ENCODE results near the gene AHI1. TPM values are rescaled to one million over a fixed set of nuclear protein-coding genes. Genes with fewer than 3 reads are reported as not detected.
A peak's percentile ranks its signal among the peaks of the same experiment; 100 is the strongest.

The AHI1 gene
- total RNA-seq, 3 donors from 2014 or later (not counting 1 experiment from before 2014, with no cell fraction given): 24.0 to 40.3 (median 32.4) TPM

GRCh38 chr6:135451617-135452190, 45.8 kb downstream of the AHI1 start:
- Histone ChIP-seq H3K36me3 (ENCODE audit: control insufficient read depth, insufficient read depth, low read length) (no peaks in the 10 kb centered on the region), H3K27ac (ENCODE audit: low read length) (no peak overlapping the region), H3K4me1 (ENCODE audit: control insufficient read depth, insufficient read depth, low read length) (no peaks in the 10 kb centered on the region), H3K4me3 (ENCODE audit: low read length) (no peak overlapping the region), H3K9me3 (ENCODE audit: control insufficient read depth, insufficient read depth, low read length) (no peaks in the 10 kb centered on the region), H3K27me3 (ENCODE audit: control insufficient read depth, insufficient read depth, low read length) (no peaks in the 10 kb centered on the region)
- TF ChIP-seq CTCF (IDR thresholded peaks at IDR 0.05): peak; percentile 80
- Mint-ChIP-seq H3K27ac (no peak overlapping the region), H3K36me3 (no peaks in the 10 kb centered on the region), H3K4me3 (no peak overlapping the region), H3K4me1 (no peaks in the 10 kb centered on the region), H3K27me3 (ENCODE audit: low read depth in 2 of 2) (no peaks in the 10 kb centered on the region), H3K9me3 (no peaks in the 10 kb centered on the region)
- ATAC-seq (peak; percentile 49 to 60 (median 52)), DNase-seq (peak in 1 of 2 donors; percentile 68)
- WGBS (ENCODE audit: insufficient coverage): 22% methylated on average over 2 of the region's 2 CpGs
- intact Hi-C loops (cut with micrococcal nuclease): loop anchor here (1.0 to 2.0 kb wide), 3 partner anchors 457 to 866 kb away; no protein-coding TSS in a partner anchor

- ATAC-seq: no peak
- DNase-seq: no peak
- H3K9me3 ChIP-seq (ENCODE audit: control insufficient read depth, insufficient read depth, low read length): no peaks in the 10 kb centered on the region
- no peaks in the 10 kb centered on the region for H3K9me3 Mint-ChIP-seq
- 62% methylated on average over 4 of the region's 5 CpGs for WGBS (ENCODE audit: insufficient coverage)
- no peaks in the 10 kb centered on the region for H3K27me3 Mint-ChIP-seq (ENCODE audit: low read depth in 2 of 2)
- no peak for TF ChIP-seq CTCF (IDR thresholded peaks at IDR 0.05)
- H3K4me1 ChIP-seq (ENCODE audit: control insufficient read depth, insufficient read depth, low read length): no peaks in the 10 kb centered on the region
- H3K36me3 ChIP-seq (ENCODE audit: control insufficient read depth, insufficient read depth, low read length): no peaks in the 10 kb centered on the region
- no peaks in the 10 kb centered on the region for H3K27me3 ChIP-seq (ENCODE audit: control insufficient read depth, insufficient read depth, low read length)
- H3K4me1 Mint-ChIP-seq: no peaks in the 10 kb centered on the region
- no peak overlapping the region for H3K4me3 Mint-ChIP-seq
- no peak overlapping the region for H3K4me3 ChIP-seq (ENCODE audit: low read length)
- intact Hi-C loops (cut with micrococcal nuclease): no loop called here
- H3K36me3 Mint-ChIP-seq: no peaks in the 10 kb centered on the region
- no peak overlapping the region for H3K27ac Mint-ChIP-seq
- H3K27ac ChIP-seq (ENCODE audit: low read length): no peak overlapping the region
Measured at GRCh38 chr6:135449246-135449645, 48.3 kb downstream of the AHI1 start.

DNA sequence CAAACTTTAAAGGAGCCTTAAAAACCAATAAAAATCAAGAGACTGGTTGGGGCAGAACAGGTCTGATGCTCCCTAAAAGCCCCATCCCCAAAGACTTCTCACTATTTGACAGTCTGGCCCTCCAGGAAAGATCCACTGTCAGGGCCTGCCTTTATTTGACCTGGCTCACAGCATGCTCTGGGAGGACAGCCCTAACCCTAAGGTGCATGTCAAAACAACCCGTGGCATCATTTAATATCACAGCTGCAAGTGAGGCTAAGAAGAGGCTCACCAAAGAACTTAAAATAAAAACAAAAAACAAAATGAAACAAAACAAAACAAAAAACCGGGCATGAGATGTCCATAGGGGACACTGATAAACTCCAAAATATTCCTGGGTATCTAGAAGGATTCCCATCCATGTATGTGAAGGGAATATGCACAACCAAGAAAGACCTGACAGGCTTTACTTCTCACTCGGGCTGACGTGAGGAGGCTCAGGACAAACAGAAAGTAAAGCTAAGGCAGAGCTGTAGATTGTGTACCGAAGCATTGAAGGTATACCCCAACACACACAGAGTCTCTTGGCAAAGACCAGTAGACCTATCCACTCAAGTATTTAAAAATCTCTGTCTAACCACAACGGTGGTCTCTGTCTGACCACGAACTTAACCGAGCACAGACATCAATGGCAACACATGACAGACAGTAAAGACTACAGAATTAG, 57.3 kb downstream of the AHI1 start:
- 20% methylated on average over 8 of the region's 8 CpGs for WGBS (ENCODE audit: insufficient coverage)
- H3K4me1 ChIP-seq (ENCODE audit: control insufficient read depth, insufficient read depth, low read length): peaks cover 3% of the 10 kb centered on the region
- peak in 1 of 2 donors; percentile 34 for DNase-seq
- ATAC-seq: peak; percentile 78 to 84 (median 79)
- no peaks in the 10 kb centered on the region for H3K36me3 ChIP-seq (ENCODE audit: control insufficient read depth, insufficient read depth, low read length)
- Mint-ChIP-seq H3K36me3 (no peaks in the 10 kb centered on the region), H3K27ac (peak overlapping the region; percentile 32 to 85), H3K9me3 (no peaks in the 10 kb centered on the region), H3K4me1 (peaks cover 17 to 18% of the 10 kb centered on the region in 2 donors), H3K27me3 (ENCODE audit: low read depth in 2 of 2) (no peaks in the 10 kb centered on the region), H3K4me3 (peak overlapping the region; percentile 65)
- intact Hi-C loops (cut with micrococcal nuclease): loop anchor here (5.0 kb wide), 1 partner anchor 1268 kb away; no protein-coding TSS in a partner anchor
- H3K27me3 ChIP-seq (ENCODE audit: control insufficient read depth, insufficient read depth, low read length): no peaks in the 10 kb centered on the region
- no peak overlapping the region for H3K4me3 ChIP-seq (ENCODE audit: low read length)
- H3K9me3 ChIP-seq (ENCODE audit: control insufficient read depth, insufficient read depth, low read length): no peaks in the 10 kb centered on the region
- H3K27ac ChIP-seq (ENCODE audit: low read length): peak overlapping the region; percentile 4
- no peak for TF ChIP-seq CTCF (IDR thresholded peaks at IDR 0.05)
